Non-pigmented ciliary epithelial cell (primary cell): Measurements from ENCODE around the gene GGA2.
"Not testable (repeated sequence)": the region's sequence is repeated elsewhere in the genome, so short reads cannot be mapped to it uniquely, and the experiment has no call there.

Source experiments
- DNase-seq: peaks from one replicate; pipeline ENCODE4 v3.0.0-alpha.2; 2010; ENCODE audit warnings: low read depth

Gene GGA2, protein sequence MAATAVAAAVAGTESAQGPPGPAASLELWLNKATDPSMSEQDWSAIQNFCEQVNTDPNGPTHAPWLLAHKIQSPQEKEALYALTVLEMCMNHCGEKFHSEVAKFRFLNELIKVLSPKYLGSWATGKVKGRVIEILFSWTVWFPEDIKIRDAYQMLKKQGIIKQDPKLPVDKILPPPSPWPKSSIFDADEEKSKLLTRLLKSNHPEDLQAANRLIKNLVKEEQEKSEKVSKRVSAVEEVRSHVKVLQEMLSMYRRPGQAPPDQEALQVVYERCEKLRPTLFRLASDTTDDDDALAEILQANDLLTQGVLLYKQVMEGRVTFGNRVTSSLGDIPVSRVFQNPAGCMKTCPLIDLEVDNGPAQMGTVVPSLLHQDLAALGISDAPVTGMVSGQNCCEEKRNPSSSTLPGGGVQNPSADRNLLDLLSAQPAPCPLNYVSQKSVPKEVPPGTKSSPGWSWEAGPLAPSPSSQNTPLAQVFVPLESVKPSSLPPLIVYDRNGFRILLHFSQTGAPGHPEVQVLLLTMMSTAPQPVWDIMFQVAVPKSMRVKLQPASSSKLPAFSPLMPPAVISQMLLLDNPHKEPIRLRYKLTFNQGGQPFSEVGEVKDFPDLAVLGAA

DNA sequence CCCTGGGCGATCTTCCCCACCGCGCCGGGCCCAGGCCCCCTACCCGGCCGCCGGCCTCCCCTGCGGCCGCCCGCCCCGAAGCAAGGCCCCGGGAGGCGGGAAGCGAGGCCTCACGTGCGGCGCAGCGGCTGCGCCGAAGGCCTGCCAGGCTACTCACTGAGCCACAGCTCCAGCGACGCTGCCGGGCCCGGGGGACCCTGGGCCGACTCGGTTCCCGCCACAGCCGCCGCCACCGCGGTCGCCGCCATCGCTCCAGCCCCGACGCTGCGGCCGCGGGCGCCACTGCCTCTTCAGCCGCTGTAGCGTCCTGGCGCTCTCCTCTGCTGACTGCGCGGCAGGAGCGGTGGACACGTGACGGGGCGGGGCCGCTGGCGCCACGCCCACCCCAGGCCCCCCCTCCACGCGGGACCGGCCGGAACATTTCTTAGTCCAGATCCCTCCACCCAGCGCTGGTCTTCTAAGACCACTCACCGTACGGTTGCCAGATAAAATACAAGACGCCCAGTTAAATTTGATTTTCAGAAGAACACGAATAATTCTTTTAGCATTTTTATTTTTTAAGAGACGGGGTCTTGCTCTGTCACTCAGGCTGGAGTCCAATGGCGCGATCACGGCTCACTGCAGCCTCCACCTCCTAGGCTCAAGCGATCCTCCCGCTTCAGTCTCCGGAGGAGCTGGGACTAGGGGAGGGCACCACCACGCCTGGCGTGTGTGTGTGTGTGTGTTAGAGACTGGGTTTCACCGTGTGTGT is at the start of gene GGA2:
TSS of gene GGA2 (minus strand) at position 331 of the 751 bp plus-strand sequence. CDS start at position 248, 83 bp downstream.
- DNase-seq = no peak

GRCh38 chr16:23557779-23558702 is 47.7 kb upstream of the GGA2 start:
- DNase-seq = no peak

DNA sequence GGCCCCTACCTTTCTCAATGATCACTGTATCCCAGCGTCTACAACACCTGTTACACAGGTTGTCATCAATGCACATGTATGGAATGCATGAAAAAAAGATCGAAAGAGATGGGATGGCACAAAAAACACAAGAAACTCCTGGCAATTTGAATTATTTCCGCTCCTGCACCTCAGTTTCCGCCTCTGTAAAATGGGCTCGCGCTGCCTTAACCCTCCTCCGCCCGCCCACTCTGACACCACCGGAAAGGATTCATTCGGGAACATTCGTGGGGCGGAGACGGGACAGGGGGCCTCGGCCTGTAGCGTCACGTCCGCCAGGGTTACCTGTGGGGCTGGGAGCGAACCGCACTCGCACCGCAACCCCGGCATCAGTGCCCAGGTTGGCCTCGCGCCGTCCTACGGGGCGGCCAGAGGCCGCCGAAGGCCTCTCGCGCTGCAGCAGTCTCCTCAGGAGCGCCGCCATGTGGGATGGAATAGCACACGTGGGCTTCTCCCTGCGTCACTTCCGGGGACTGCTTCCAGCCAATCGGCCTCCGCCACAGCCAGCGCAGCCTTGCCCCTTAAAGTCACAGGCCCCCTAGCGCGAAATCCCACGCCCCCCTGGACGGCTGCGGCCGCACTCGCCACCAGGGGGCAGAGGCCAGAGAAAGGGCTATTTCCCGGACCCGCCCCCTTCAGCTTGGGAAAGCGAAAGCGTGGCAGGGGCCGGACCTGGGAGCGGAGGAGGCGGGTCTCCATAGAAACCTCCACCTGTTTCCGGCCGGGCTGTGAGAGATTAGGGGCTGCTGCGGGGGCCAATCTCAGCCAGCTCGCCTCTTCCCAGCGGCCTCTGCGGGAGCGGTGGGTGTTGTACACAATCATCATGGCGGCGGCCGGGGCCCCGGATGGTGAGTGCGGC is 46.8 kb upstream of the GGA2 start, which contains the start of the genes EARS2 and UBFD1:
TSS of gene EARS2 (minus strand) at position 470 of the 898 bp plus-strand sequence. CDS start at position 463, 7 bp downstream.
TSS of gene UBFD1 (plus strand) at position 847 of the 898 bp plus-strand sequence. CDS start at position 863, 16 bp downstream.
- peak; percentile 87 for DNase-seq

DNA sequence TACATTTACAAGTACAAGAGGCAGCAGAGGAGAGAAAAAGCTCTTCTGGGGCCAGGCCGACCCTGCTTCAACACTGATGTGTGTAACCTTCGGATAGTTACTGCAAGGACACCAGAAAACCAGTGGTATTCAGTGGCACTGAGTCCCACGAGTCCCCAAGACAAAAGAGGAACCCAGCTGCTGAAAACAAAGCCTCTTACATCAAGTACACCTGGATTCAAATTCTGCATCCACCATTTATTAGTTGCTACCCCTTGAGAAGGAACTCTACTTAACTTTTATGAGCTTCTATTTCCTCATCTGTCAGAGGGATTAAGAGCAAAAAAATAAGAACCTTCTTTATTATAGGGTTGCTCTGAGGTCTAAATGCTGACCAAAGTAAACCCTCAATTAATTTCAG is 44.2 kb upstream of the GGA2 start:
- no peak for DNase-seq

- no peak for DNase-seq
Measured at GRCh38 chr16:23552161-23552560, 41.9 kb upstream of the GGA2 start.

DNA sequence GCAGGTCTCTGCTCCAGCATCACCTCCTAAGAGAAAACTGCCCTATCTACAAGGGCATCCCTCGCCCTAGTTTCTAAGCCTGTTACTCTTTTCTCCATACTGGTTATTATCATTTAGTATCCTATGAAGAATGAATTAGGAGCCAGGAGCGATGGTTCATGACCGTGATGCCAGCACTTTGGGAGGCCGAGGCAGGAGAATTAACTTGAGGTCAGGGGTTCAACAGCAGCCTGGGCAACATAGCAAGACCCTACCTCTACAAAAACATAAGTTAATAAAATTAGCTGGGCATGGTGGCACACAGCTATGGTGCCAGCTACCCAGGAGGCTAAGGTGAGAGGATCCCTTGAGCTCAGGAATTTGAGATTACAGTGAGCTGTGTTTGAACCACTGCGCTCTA is 39.6 kb upstream of the GGA2 start:
- DNase-seq = no peak

DNA sequence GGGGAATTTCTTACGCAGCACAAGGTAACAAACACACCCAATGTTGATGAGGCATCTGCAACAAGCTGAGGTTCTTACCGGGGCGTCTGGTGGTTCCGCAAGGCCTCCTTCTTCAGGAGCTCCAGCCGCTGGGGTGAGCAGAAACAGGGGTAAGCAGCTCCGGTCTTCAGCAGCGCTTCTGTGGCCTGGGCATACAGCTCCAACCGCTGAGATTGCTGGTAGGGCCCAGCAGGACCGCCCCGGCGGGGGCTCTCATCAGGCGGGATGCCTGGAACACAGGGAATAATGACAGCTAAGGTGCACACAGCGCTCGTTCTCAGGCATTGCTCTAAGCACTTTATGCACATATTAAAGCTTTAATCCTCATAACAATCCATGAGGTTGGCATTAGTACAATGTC is 34.1 kb upstream of the GGA2 start:
- no peak for DNase-seq

- not testable (repeated sequence) for DNase-seq
Measured at GRCh38 chr16:23540817-23541178, 30.5 kb upstream of the GGA2 start.

- DNase-seq = no peak
Measured at GRCh38 chr16:23539984-23540816, 29.9 kb upstream of the GGA2 start.

DNA sequence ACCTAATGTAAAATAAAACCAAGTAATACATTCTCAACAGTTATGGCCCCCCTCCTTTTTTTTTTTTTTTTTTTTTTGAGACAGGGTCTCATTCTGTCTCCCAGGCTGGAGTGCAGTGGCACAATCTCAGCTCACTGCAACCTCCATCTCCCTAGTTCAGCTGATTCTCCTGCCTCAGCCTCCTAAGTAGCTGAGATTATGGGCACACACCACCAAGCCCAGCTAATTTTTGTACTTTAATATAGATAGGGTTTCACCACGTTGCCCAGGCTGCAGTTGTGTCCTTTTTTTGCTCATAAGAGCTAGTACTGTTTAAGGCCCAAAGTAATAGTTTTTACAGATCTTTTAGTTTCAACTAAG is 28.6 kb upstream of the GGA2 start:
- DNase-seq = no peak

DNA sequence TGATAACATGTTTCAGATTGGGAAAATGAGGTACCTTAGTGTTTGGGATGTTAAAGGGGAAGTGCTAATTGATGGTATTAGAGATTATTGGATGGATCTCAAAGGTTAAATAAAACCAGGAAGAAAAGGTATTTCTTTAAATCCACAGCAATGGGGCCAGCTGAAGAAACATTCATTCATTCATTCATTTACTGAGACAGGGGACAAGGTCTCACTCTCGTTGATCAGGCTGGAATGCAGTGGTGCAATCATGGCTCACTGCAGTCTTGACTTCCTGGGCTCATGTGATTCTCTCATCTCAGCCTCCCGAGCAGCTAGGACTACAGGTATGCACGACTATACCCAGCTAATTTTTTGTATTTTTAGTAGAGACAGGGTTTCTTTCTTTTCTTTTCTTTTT is 27.1 kb upstream of the GGA2 start:
- DNase-seq = no peak

DNA sequence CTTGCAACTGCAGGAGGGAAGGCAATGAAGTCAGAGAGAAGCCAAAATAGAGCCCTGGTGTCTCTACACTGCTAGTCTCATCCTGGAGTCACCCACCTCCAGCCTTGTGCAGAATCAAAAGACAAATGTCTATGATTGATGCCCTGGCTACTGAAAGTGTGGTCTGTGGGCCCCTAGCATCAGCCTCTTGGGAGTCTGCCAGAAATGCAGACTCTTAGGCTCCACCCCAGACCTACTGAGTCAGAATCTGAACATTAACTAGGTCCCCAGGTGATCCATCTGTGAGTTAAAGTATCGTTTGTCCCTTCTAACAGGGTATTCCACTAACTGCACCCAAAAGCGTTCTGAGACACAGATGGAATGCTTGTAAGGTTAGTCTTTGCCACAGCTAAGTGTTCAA is 25.6 kb upstream of the GGA2 start:
- no peak for DNase-seq

DNA sequence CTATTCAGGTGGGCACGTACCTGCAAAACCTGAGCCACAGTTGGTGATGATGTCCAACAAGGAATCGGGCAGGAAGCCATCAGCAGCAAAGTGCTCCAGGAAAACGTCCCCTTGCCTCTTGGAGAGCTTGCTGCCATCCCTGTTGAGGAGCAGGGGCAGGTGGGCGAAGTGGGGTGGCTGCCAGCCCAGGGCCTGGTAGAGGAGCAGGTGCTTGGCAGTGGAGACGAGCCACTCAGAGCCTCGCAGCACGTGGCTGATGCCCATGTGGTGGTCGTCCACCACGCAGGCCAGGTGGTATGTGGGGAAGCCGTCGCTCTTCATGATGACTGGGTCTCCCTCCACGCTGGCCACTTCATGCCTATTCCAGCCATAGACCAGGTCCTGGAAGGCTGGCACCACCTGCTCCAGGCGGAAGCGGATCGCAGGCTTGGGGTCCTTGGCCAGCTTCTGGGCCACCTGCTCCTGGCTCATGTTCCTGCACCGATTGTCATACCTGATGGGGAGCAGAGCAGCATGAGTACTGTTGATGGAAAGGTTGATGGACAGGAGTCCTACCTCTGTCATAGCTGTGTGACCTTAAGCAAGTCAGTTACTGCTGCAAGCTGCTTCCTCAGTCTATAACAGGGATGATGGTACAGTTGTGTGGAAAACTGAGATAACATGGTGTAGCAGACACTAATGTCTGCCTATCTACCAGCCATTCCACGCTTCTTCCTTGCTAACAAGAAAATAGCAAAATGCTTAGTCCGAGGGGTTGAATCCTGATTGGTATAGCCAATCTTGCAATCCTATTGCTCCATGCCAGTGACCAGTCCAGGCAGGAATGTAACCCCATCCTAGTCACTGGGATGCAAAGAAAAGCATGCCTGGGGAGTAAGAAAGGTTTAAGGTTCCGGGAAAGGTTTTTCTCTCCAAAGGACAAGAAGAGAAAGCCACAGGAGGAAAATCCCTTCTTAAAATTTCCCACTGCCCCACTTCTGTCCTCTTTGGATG is 24.9 kb upstream of the GGA2 start:
- no peak for DNase-seq

- DNase-seq = no peak
Measured at GRCh38 chr16:23532448-23532847, 22.2 kb upstream of the GGA2 start.

DNA sequence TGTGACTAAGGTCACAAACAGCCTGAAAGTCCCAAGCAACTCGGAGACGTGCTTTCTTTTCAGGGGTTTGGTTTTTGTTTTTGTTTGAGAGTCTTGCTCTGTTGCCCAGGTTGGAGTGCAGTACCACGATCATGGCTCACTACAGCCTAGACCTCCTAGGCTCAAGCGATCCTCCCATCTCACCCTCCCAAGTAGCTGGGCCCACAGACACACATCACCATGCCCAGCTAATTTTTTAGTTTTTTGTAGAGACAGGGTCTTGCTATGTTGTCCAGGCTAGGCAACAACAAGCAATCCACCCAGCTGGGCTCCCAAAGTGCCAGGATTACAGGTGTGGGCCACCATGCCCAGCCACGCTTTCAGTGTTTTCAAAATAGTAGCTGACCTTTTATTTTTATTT is 19.8 kb upstream of the GGA2 start:
- no peak for DNase-seq

GRCh38 chr16:23528644-23529310 is 18.5 kb upstream of the GGA2 start:
- no peak for DNase-seq

GRCh38 chr16:23527961-23528643 is 17.8 kb upstream of the GGA2 start:
- DNase-seq = no peak
